ENCODE measurements around the gene SPDYE1.

SPDYE1 gene

DNA sequence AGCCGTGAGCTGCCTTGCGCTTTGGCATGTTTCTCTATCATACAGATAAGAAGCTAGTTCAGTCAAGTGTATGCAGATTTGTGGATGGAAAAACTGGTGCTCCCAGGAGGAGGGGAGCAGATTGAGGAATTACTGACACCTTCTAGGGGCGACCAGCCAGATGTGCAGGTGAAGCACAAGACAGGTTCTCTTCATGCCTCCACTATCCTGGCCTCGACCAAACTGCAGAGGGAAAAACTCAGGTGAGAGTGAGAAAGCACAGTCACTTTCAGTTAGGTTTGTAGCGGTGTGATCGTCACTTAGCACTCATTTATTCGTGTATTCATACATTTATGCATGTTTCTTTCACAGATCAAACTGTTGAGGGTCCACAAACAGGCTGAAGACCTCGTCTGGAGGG lies 46.2 kb downstream of the SPDYE1 start:
- H3K27me3 ChIP-seq (ENCODE audit: control insufficient read depth in 2 of 2, insufficient read depth in 2 of 2, low read length in 2 of 2): no peaks in the 10 kb centered on the region
- H3K9ac ChIP-seq (ENCODE audit: low read depth in 1 of 2, low read length in 2 of 2): peak overlapping the region; percentile 93 to 95
- H3K9me3 ChIP-seq (ENCODE audit: control insufficient read depth in 2 of 2, low read length in 2 of 2): no peaks in the 10 kb centered on the region
- peaks cover 26 to 29% of the 10 kb centered on the region in 2 donors for H3K4me1 ChIP-seq (ENCODE audit: control insufficient read depth in 2 of 2, insufficient read depth in 2 of 2, low read length in 2 of 2)
- H3K36me3 ChIP-seq (ENCODE audit: control insufficient read depth in 2 of 2, insufficient read depth in 2 of 2, low read length in 2 of 2): peaks cover 5 to 8% of the 10 kb centered on the region in 2 donors
- peak overlapping the region; percentile 93 to 94 for H3K4me3 ChIP-seq (ENCODE audit: low read length in 2 of 2)
- H3K27ac ChIP-seq (ENCODE audit: low read depth in 2 of 2, low read length in 2 of 2): peak overlapping the region; percentile 92

DNA sequence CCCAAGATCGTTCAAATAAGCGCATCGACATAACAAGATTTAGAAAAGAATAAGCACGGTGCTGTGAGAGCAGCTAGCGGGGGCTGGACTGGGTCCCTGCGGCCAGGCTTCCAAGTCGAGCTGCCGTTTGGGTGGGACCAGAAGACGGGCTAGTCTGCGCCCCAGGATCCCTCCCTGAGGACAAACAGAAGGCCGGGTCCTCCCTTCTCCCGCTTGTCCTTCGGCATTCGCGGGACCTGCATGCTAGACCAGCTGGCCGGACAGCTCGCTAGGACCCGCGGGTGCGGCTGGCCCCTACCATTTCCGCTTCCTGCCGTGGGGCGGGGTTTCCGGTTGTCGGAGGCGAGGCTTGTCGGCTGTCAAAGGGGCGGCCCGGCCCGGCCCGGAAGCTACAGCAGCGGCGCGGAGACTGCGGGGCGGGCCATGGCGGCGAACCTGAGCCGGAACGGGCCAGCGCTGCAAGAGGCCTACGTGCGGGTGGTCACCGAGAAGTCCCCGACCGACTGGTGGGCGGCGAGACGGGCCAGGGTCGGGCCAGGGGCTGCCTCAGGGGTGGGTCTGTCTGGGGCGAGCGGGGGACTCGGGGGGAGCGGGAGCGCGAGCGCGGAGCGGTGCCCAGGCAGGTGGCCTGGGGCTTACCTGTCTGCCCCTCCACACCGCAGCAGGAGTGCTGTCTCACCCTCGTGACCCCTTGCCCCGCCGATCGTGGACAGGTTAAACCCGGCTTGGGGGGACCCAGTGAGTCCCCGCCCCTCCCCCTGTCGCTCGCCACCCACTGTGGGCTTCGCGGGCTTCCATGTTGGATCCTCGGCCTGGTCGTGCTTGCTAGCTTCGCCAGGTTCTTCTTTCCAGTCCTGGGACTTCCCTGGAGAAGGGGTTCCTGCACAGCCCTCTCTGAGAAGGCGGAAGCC lies 46.9 kb downstream of the SPDYE1 start, which contains the start of gene DBNL:
Gene DBNL (plus strand): TSS at position 388 of the 911 bp plus-strand sequence. CDS start 36 bp downstream, at position 424.
- peaks cover 6 to 8% of the 10 kb centered on the region in 2 donors for H3K36me3 ChIP-seq (ENCODE audit: control insufficient read depth in 2 of 2, insufficient read depth in 2 of 2, low read length in 2 of 2)
- peak within 1 kb of the TSS; percentile 92 for H3K27ac ChIP-seq (ENCODE audit: low read depth in 2 of 2, low read length in 2 of 2)
- H3K27me3 ChIP-seq (ENCODE audit: control insufficient read depth in 2 of 2, insufficient read depth in 2 of 2, low read length in 2 of 2): no peaks in the 10 kb centered on the region
- no peaks in the 10 kb centered on the region for H3K9me3 ChIP-seq (ENCODE audit: control insufficient read depth in 2 of 2, low read length in 2 of 2)
- peak within 1 kb of the TSS; percentile 93 to 95 for H3K9ac ChIP-seq (ENCODE audit: low read depth in 1 of 2, low read length in 2 of 2)
- peaks cover 26 to 29% of the 10 kb centered on the region in 2 donors for H3K4me1 ChIP-seq (ENCODE audit: control insufficient read depth in 2 of 2, insufficient read depth in 2 of 2, low read length in 2 of 2)
- H3K4me3 ChIP-seq (ENCODE audit: low read length in 2 of 2): peak within 1 kb of the TSS; percentile 93 to 94

DNA sequence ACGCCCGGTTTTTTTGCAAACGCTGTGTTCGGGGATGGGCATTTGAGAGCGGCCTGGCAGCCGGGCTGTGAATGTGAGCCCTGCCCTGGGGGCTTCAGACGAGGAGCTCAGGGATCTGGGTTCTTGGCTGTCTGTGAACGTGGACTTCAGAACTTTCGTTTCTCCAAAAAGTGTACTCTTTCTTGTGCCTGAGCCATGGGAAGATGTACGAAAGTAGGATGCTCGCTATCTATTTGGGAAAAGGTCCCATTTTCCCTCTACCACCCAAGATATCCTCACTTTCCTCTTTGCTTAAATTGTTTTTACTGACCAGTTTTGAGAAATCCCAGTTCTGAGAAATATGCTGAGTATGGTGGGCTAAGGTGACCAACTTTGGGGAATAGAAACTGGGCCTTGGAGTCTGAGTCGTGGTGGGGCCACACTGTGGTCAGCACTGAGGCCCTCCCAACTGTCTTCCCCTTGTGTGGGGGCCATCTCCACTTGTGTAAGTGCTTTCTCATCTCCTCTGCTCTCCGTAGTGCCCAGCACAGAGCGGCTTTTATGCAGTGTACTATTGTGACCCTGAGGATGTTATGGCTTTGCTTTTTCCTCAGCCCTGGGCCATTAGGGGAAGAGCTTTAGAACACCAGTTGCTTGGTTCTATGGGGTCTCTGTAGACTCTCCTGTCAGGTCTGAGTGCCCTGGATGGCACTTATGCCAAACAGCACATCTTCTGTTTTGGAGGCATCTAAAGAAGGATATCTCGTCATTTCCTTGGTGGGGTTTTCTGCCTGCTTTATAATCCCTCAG lies 47.7 kb downstream of the SPDYE1 start:
- Histone ChIP-seq H3K27ac (ENCODE audit: low read depth in 2 of 2, low read length in 2 of 2) (peak overlapping the region; percentile 92), H3K9ac (ENCODE audit: low read depth in 1 of 2, low read length in 2 of 2) (peak overlapping the region; percentile 92 to 93), H3K4me3 (ENCODE audit: low read length in 2 of 2) (peak overlapping the region; percentile 93 to 94), H3K27me3 (ENCODE audit: control insufficient read depth in 2 of 2, insufficient read depth in 2 of 2, low read length in 2 of 2) (no peaks in the 10 kb centered on the region), H3K4me1 (ENCODE audit: control insufficient read depth in 2 of 2, insufficient read depth in 2 of 2, low read length in 2 of 2) (peaks cover 26 to 29% of the 10 kb centered on the region in 2 donors), H3K9me3 (ENCODE audit: control insufficient read depth in 2 of 2, low read length in 2 of 2) (no peaks in the 10 kb centered on the region), H3K36me3 (ENCODE audit: control insufficient read depth in 2 of 2, insufficient read depth in 2 of 2, low read length in 2 of 2) (peaks cover 15% of the 10 kb centered on the region in 2 donors)

DNA sequence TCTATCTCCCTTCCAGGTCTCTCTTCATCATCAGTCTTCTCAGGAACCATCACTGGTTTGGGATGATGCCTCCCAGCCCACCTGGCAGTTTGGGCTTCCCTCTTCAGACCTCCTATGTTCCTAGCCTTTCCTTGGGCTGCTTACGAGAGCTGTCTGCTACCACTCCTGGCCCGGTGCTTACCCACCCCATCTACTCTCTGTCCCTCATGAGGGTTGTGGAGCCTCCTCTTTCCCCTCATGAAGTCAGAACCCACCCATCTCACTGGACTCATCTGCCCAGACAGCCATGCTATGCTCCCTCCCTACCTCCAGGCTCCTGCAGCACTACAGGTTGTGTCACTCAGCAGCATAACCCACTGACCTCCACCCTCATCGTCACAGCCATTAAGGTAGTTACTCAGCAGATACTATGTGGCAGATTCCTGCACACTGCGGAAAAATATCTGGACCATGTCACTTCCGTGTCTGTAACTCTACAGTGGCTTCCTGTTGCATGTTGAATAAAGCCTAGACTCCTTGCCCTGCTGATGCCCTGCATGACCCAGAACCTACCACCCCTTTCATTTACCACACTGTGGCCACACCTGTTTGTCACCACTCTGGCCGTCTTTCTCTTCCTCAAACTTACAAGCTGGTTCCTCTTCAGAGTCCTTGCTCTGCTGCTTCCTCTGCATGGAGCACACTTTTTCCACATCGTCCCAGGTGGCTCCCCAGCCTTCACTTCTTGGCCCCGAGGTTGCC lies 48.8 kb downstream of the SPDYE1 start:
- H3K9ac ChIP-seq (ENCODE audit: low read depth in 1 of 2, low read length in 2 of 2): no peak overlapping the region
- H3K27ac ChIP-seq (ENCODE audit: low read depth in 2 of 2, low read length in 2 of 2): peak overlapping the region; percentile 92
- peaks cover 25% of the 10 kb centered on the region in 2 donors for H3K36me3 ChIP-seq (ENCODE audit: control insufficient read depth in 2 of 2, insufficient read depth in 2 of 2, low read length in 2 of 2)
- no peaks in the 10 kb centered on the region for H3K9me3 ChIP-seq (ENCODE audit: control insufficient read depth in 2 of 2, low read length in 2 of 2)
- peaks cover 26% of the 10 kb centered on the region in 2 donors for H3K4me1 ChIP-seq (ENCODE audit: control insufficient read depth in 2 of 2, insufficient read depth in 2 of 2, low read length in 2 of 2)
- H3K4me3 ChIP-seq (ENCODE audit: low read length in 2 of 2): peak overlapping the region in 1 of 2 donors; percentile 93
- H3K27me3 ChIP-seq (ENCODE audit: control insufficient read depth in 2 of 2, insufficient read depth in 2 of 2, low read length in 2 of 2): no peaks in the 10 kb centered on the region

DNA sequence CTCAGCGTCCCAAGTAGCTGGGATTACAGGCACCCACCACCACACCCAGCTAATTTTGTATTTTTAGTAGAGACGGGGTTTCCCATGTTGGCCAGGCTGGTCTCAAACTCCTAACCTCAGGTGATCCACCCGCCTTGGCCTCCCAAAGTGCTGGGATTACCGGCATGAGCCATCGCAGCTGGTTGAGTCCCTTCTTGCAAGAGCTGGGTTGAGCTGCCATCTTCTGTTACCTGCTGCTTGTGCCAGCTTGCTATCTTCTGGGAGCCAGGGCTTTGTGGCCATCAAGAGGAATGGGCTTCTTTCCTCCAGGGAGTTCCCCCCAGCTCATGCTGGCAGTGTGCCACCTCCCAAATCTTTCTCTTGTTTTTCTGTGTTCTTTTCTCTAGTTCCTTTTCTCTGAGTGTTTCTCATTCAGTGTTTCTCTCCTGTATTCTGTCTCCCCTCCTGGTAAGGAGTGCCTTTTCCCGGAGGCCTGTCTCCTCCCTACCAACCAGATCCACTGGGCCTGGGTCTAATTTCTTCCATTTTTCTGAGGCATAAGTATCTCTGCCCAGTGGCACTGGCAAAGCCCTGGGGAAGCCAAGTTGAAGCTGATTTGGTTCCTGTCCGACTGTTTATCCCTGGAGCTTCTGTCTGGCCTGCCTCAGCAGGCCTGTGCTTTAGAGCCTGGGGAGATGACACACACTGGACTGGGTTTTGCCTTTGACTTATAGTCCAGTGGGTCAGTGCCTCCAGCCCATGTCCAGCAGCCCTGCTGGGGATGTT lies 50.5 kb downstream of the SPDYE1 start:
- Histone ChIP-seq H3K27ac (ENCODE audit: low read depth in 2 of 2, low read length in 2 of 2) (no peak overlapping the region), H3K4me1 (ENCODE audit: control insufficient read depth in 2 of 2, insufficient read depth in 2 of 2, low read length in 2 of 2) (peaks cover 26% of the 10 kb centered on the region in 2 donors), H3K27me3 (ENCODE audit: control insufficient read depth in 2 of 2, insufficient read depth in 2 of 2, low read length in 2 of 2) (no peaks in the 10 kb centered on the region), H3K9me3 (ENCODE audit: control insufficient read depth in 2 of 2, low read length in 2 of 2) (no peaks in the 10 kb centered on the region), H3K4me3 (ENCODE audit: low read length in 2 of 2) (no peak overlapping the region), H3K36me3 (ENCODE audit: control insufficient read depth in 2 of 2, insufficient read depth in 2 of 2, low read length in 2 of 2) (peaks cover 37 to 39% of the 10 kb centered on the region in 2 donors), H3K9ac (ENCODE audit: low read depth in 1 of 2, low read length in 2 of 2) (no peak overlapping the region)

DNA sequence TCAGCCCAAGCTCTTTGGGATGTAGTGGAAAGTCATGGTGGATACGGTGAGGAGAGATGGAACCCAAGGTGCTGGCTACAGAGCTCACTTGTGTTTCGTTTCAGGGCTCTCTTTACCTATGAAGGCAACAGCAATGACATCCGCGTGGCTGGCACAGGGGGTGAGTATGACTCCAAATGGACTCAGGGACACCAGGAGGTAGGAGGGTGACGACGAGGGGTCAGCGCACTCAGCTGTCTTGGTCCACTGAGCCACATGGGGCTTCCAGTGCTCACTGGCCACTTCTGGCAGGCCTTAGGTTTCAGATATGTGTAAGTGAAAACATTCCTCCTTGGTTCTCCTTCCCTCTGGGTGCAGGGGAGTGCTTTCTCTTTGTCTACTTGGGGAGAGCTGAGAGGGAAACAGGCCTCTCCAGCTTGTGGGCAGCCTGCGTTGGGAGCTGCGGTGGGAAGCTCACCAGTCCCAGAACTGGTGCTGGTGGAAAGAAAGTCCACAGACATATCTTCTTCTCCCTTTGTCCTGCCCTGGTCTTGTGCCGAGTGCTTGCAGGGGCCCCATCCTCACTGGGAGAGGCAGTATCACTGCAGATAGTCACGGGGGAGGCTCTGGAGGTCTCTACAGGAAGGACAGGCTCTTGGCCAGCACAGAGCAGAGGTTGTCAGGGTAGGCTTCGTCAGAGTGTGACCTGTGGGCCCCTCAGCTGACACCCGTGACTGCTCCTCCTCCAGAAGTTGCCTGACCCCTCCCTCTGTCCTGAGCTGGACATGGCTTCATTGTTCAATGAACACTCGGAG lies 52.6 kb downstream of the SPDYE1 start:
- peaks cover 14 to 16% of the 10 kb centered on the region in 2 donors for H3K4me1 ChIP-seq (ENCODE audit: control insufficient read depth in 2 of 2, insufficient read depth in 2 of 2, low read length in 2 of 2)
- H3K9me3 ChIP-seq (ENCODE audit: control insufficient read depth in 2 of 2, low read length in 2 of 2): no peaks in the 10 kb centered on the region
- peaks cover 40 to 43% of the 10 kb centered on the region in 2 donors for H3K36me3 ChIP-seq (ENCODE audit: control insufficient read depth in 2 of 2, insufficient read depth in 2 of 2, low read length in 2 of 2)
- H3K27ac ChIP-seq (ENCODE audit: low read depth in 2 of 2, low read length in 2 of 2): no peak overlapping the region
- H3K4me3 ChIP-seq (ENCODE audit: low read length in 2 of 2): no peak overlapping the region
- H3K27me3 ChIP-seq (ENCODE audit: control insufficient read depth in 2 of 2, insufficient read depth in 2 of 2, low read length in 2 of 2): no peaks in the 10 kb centered on the region
- no peak overlapping the region for H3K9ac ChIP-seq (ENCODE audit: low read depth in 1 of 2, low read length in 2 of 2)

DNA sequence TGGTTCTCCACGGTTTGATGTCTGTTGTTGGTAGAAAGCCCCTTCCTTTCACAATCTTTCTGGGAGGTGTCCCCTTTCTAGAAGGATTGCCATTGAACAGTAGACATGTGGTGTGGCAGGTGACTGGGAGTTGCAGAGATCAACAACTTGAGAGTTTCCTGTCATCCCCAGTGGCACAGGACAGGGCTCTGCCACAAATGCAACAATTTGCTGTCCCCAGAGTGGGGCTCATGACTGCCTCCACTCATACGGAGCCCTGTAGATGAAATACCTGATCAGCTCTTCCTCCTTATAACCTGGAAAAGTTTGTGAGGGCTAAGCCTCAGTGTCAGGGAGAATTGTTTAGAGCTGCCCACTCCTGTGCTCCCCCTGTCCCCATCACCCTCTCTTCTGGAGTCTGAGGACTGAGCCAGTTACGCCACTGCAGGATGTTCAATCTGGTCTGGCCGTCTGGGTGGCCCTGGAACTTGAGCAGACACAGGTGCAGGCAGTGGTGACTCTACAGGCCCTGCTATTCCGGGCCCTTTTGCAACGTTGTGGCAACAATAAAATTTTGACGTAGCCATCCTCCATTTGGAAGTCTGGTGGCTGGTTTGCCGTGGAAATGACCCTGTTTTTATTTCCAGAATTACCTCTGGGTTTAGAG lies 53.3 kb downstream of the SPDYE1 start:
- Histone ChIP-seq H3K9ac (ENCODE audit: low read depth in 1 of 2, low read length in 2 of 2) (no peak overlapping the region), H3K9me3 (ENCODE audit: control insufficient read depth in 2 of 2, low read length in 2 of 2) (no peaks in the 10 kb centered on the region), H3K27me3 (ENCODE audit: control insufficient read depth in 2 of 2, insufficient read depth in 2 of 2, low read length in 2 of 2) (no peaks in the 10 kb centered on the region), H3K36me3 (ENCODE audit: control insufficient read depth in 2 of 2, insufficient read depth in 2 of 2, low read length in 2 of 2) (peaks cover 40 to 48% of the 10 kb centered on the region in 2 donors), H3K4me3 (ENCODE audit: low read length in 2 of 2) (no peak overlapping the region), H3K4me1 (ENCODE audit: control insufficient read depth in 2 of 2, insufficient read depth in 2 of 2, low read length in 2 of 2) (peaks cover 7 to 9% of the 10 kb centered on the region in 2 donors), H3K27ac (ENCODE audit: low read depth in 2 of 2, low read length in 2 of 2) (no peak overlapping the region)

DNA sequence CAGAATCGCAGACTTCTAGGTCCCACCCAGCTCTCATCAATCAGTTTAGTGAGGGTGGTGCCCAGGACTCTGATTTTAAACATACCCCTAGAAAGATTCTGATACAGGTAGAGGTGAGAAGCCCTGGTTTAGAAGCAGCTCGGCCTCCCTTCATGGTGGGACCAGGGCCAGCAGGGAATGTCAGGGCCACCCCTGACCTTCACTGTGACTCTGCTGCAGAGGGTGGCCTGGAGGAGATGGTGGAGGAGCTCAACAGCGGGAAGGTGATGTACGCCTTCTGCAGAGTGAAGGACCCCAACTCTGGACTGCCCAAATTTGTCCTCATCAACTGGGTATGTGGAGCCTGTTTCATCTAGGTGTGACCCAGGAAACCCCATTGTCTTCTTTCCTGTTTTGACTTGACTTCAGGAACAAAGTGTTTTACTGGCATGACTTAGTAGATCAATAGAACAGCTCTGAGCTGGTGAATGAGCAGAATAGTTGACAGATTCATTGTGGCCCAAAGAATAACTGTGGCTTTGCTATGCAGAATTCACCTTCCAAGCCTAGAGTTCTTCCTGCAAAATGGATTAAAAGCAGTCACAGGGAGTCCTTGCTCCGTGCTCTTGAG lies 54.0 kb downstream of the SPDYE1 start:
- Histone ChIP-seq H3K36me3 (ENCODE audit: control insufficient read depth in 2 of 2, insufficient read depth in 2 of 2, low read length in 2 of 2) (peaks cover 36 to 52% of the 10 kb centered on the region in 2 donors), H3K27ac (ENCODE audit: low read depth in 2 of 2, low read length in 2 of 2) (no peak overlapping the region), H3K4me1 (ENCODE audit: control insufficient read depth in 2 of 2, insufficient read depth in 2 of 2, low read length in 2 of 2) (peaks cover under 1 to 2% of the 10 kb centered on the region in 2 donors), H3K27me3 (ENCODE audit: control insufficient read depth in 2 of 2, insufficient read depth in 2 of 2, low read length in 2 of 2) (no peaks in the 10 kb centered on the region), H3K9ac (ENCODE audit: low read depth in 1 of 2, low read length in 2 of 2) (no peak overlapping the region), H3K4me3 (ENCODE audit: low read length in 2 of 2) (no peak overlapping the region), H3K9me3 (ENCODE audit: control insufficient read depth in 2 of 2, low read length in 2 of 2) (no peaks in the 10 kb centered on the region)
